HCT116 (cell line): ENCODE data around the gene WDR26. TPM values are rescaled to one million over a fixed set of nuclear protein-coding genes. Genes with fewer than 3 reads are reported as not detected.

Experiments used
- ATAC-seq: fragments of 200-7000 bp; cut with Tn5 transposase; 2 replicates; pipeline ENCODE4 v1.9.1; 2020; ENCODE audit warnings: mild to moderate bottlenecking, moderate library complexity
- BruUV-seq: library from RNA; stranded (reverse); fragments of 400-500 nt; replicated peaks from 2 replicates; lab custom pipeline; 2021; lab: Mats Ljungman, UMichigan
- CTCF ChIA-PET: fragments of 300-600 bp; sonication (Branson Sonifier 250); formaldehyde crosslinking; loops from one replicate; lab custom pipeline; 2021; ENCODE audit warnings: antibody characterized with exemption; lab: Charles Lee
- POLR2A ChIA-PET: fragments of 300-600, 350-600 bp; sonication (Branson Sonifier 250); formaldehyde crosslinking; loops from one replicate; lab custom pipeline; 2021; ENCODE audit warnings: antibody characterized with exemption; lab: Charles Lee
- RAD21 ChIA-PET, 2 experiments: fragments of 300-600 bp; sonication (Branson Sonifier 250); formaldehyde crosslinking; loops; one replicate each; lab custom pipeline; 2023; ENCODE audit warnings: low total read pairs in 2 of 2; ENCODE audit not compliant: uncharacterized antibody in 2 of 2, unreplicated experiment in 2 of 2, low non-redundant PET in 1 of 2; lab: Charles Lee
- DNase-seq: peaks from one replicate; pipeline ENCODE4 v3.0.0-alpha.2; 2010; ENCODE audit warnings: low read depth, low spot score
- H2AFZ ChIP-seq: fragments of 200-600 bp; shearing (Covaris generic), sonication (generic); 2 replicates; pipeline ENCODE4 v1.6.1; 2017; ENCODE audit warnings: low read depth, mixed run types, mixed read lengths, antibody characterized with exemption, low read length; ENCODE audit not compliant: poor library complexity, severe bottlenecking
- H3K27ac ChIP-seq: 2 replicates; pipeline ENCODE4 v1.5.1; 2012; ENCODE audit warnings: low read depth, low read length
- H3K27me3 ChIP-seq: fragments of 200-600 bp; sonication (generic); 2 replicates; pipeline ENCODE4 v1.6.1; 2016; ENCODE audit warnings: mixed run types, low read length, mixed read lengths; ENCODE audit not compliant: insufficient read depth
- H3K36me3 ChIP-seq, 2 experiments: fragments of 200-500 bp in 1 of 2; fragments of 200-600 bp in 1 of 2; sonication (Bioruptor generic) in 1 of 2; sonication (generic) in 1 of 2; 2 replicates each; pipeline versions ENCODE4 v1.5.1 to v1.6.1; 2014 to 2016; ENCODE audit warnings: low read length in 2 of 2, inconsistent platforms in 1 of 2, mixed read lengths in 1 of 2, mixed run types in 1 of 2; ENCODE audit not compliant: insufficient read depth in 2 of 2, control insufficient read depth in 1 of 2
- H3K4me1 ChIP-seq, 2 experiments: fragments of 200-600 bp in 1 of 2; sonication (generic) in 1 of 2; 2 replicates each; pipeline versions ENCODE4 v1.5.1 to v1.6.1; 2012 to 2017; ENCODE audit warnings: low read length in 2 of 2, inconsistent platforms in 1 of 2, mild to moderate bottlenecking in 1 of 2, mixed read lengths in 1 of 2, mixed run types in 1 of 2, moderate library complexity in 1 of 2; ENCODE audit not compliant: insufficient read depth in 2 of 2, control insufficient read depth in 1 of 2
- H3K4me2 ChIP-seq: fragments of 200-600 bp; sonication (generic); 2 replicates; pipeline ENCODE4 v1.6.1; 2017; ENCODE audit warnings: mixed run types, low read length, mixed read lengths
- H3K4me3 ChIP-seq, 2 experiments: fragments of 200-600 bp in 1 of 2; sonication (generic) in 1 of 2; replicated peaks in 1 of 2; 2 replicates each; pipeline ENCODE4 v1.5.1; 2011 to 2016; ENCODE audit warnings: low read length in 2 of 2, control low read depth in 1 of 2, low read depth in 1 of 2, mild to moderate bottlenecking in 1 of 2, mixed read lengths in 1 of 2, mixed run types in 1 of 2
- H3K79me2 ChIP-seq: fragments of 200-600 bp; sonication (generic); 2 replicates; pipeline ENCODE4 v1.6.1; 2017; ENCODE audit warnings: mild to moderate bottlenecking, mixed run types, low read length, moderate library complexity, mixed read lengths; ENCODE audit not compliant: insufficient read depth
- H3K9ac ChIP-seq: fragments of 200-600 bp; sonication (generic); 2 replicates; pipeline ENCODE4 v1.6.1; 2016; ENCODE audit warnings: low read length, mixed read lengths
- H3K9me2 ChIP-seq: fragments of 200-600 bp; sonication (generic), shearing (Covaris generic); 2 replicates; pipeline ENCODE4 v1.6.1; 2017; ENCODE audit warnings: mixed run types, mild to moderate bottlenecking, moderate library complexity; ENCODE audit not compliant: insufficient read depth
- H3K9me3 ChIP-seq, 2 experiments: fragments of 200-500 bp in 1 of 2; fragments of 200-600 bp in 1 of 2; sonication (Bioruptor generic) in 1 of 2; sonication (generic) in 1 of 2; 2 replicates each; pipeline ENCODE4 v1.6.1; 2014 to 2017; ENCODE audit warnings: low read length in 2 of 2, mixed read lengths in 2 of 2, inconsistent platforms in 1 of 2, low read depth in 1 of 2, mild to moderate bottlenecking in 1 of 2, mixed run types in 1 of 2, moderate library complexity in 1 of 2; ENCODE audit not compliant: control insufficient read depth in 1 of 2, insufficient read depth in 1 of 2
- H4K20me1 ChIP-seq: fragments of 200-600 bp; sonication (generic), shearing (Covaris generic); 2 replicates; pipeline ENCODE4 v1.6.1; 2017; ENCODE audit warnings: mixed run types, mild to moderate bottlenecking, moderate library complexity; ENCODE audit not compliant: insufficient read depth
- ATF3 ChIP-seq: IDR thresholded peaks from 2 replicates; pipeline ENCODE4 v1.6.1; 2012
- CBX3 ChIP-seq: IDR thresholded peaks from 2 replicates; pipeline ENCODE4 v1.6.1; 2012; ENCODE audit warnings: low read depth
- CEBPB ChIP-seq: IDR thresholded peaks from 2 replicates; pipeline ENCODE4 v1.6.1; 2012; ENCODE audit warnings: low read depth
- EGR1 ChIP-seq: IDR thresholded peaks from 2 replicates; pipeline ENCODE4 v1.6.1; 2012; ENCODE audit warnings: low read depth
- ELF1 ChIP-seq: IDR thresholded peaks from 2 replicates; pipeline ENCODE4 v1.6.1; 2012; ENCODE audit warnings: low read depth, borderline replicate concordance
- EZH2 ChIP-seq: fragments of 200-600 bp; sonication (generic); IDR thresholded peaks from 2 replicates; pipeline ENCODE4 v1.6.1; 2017; ENCODE audit warnings: antibody characterized with exemption, mixed run types
- EZH2phosphoT487 ChIP-seq: fragments of 200-600 bp; IDR thresholded peaks from 2 replicates; pipeline ENCODE4 v1.6.1; 2018; ENCODE audit warnings: antibody characterized with exemption, borderline replicate concordance
- JUND ChIP-seq: IDR thresholded peaks from 2 replicates; pipeline ENCODE4 v1.6.1; 2012
- MAX ChIP-seq: IDR thresholded peaks from 2 replicates; pipeline ENCODE4 v1.6.1; 2012
- POLR2A ChIP-seq: IDR thresholded peaks from 2 replicates; pipeline ENCODE4 v1.7.0; 2011; ENCODE audit warnings: borderline replicate concordance; ENCODE audit not compliant: insufficient read depth, insufficient read length; ENCODE audit errors: extremely low read depth
- REST ChIP-seq: IDR thresholded peaks from 2 replicates; pipeline ENCODE4 v1.6.1; 2012; ENCODE audit warnings: low read depth
- SIN3A ChIP-seq: IDR thresholded peaks from 2 replicates; pipeline ENCODE4 v1.6.1; 2012; ENCODE audit warnings: low read depth
- SP1 ChIP-seq: IDR thresholded peaks from 2 replicates; pipeline ENCODE4 v1.6.1; 2012; ENCODE audit warnings: low read depth
- SRF ChIP-seq: IDR thresholded peaks from 2 replicates; pipeline ENCODE4 v1.6.1; 2012; ENCODE audit warnings: low read depth
- ZFX ChIP-seq: fragments of 450-650 bp; IDR thresholded peaks from 2 replicates; pipeline ENCODE4 v1.6.1; 2017
- ZNF274 ChIP-seq: fragments of 200-500 bp; sonication (Bioruptor generic); IDR thresholded peaks from 2 replicates; pipeline ENCODE4 v1.6.1; 2014; ENCODE audit warnings: mild to moderate bottlenecking, low read depth, low read length, inconsistent platforms
- intact Hi-C: fragments of 100-400 bp; cut with micrococcal nuclease; formaldehyde crosslinking; loops from 2 replicates; pipeline ENCODE4 v1.10.0; 2022
- total RNA-seq: library from RNA; stranded (reverse); gene quantifications from one replicate; pipeline ENCODE4 v1.2.1, GENCODE V29; 2021; ENCODE audit not compliant: unreplicated experiment

The WDR26 gene
- total RNA-seq, 1 experiment from 2014 or later: 57.2 TPM

- ATAC-seq (no peak), DNase-seq (no peak)
- no peaks in the 10 kb centered on the region for H4K20me1 ChIP-seq
- no peak overlapping the region for H2AFZ ChIP-seq
- H3K4me2 ChIP-seq: no peak overlapping the region
- no peaks in the 10 kb centered on the region for H3K79me2 ChIP-seq
- ChIA-PET POLR2A (interaction anchor here (1.0 to 1.4 kb wide), 2 partner anchors 33 to 44 kb away, joined by 3 read pairs; no protein-coding TSS in a partner anchor), RAD21 (interaction anchor here in 1 of 2 experiments (0.6 kb wide), 1 partner anchor 572 kb away, joined by 5 read pairs; no protein-coding TSS in a partner anchor)
- H3K4me3 ChIP-seq: no peak overlapping the region
- no peaks in the 10 kb centered on the region for H3K9me3 ChIP-seq
- peaks cover 0 to under 1% of the 10 kb centered on the region in 2 experiments; a peak in 1 of 4 replicates for H3K4me1 ChIP-seq
- no peak for TF ChIP-seq REST
- no peak for TF ChIP-seq JUND
- no peak for TF ChIP-seq ZNF274
- no peak for TF ChIP-seq CEBPB
- no peak for TF ChIP-seq SP1
- TF ChIP-seq EZH2phosphoT487: no peak
- no peak for TF ChIP-seq MAX
- TF ChIP-seq ATF3: no peak
- no peak for TF ChIP-seq EZH2
- TF ChIP-seq POLR2A: no peak
- no peak for TF ChIP-seq SRF
- no peak for TF ChIP-seq EGR1
- no peak for TF ChIP-seq SIN3A
- TF ChIP-seq ZFX: no peak
- TF ChIP-seq CBX3: no peak
- TF ChIP-seq ELF1: no peak
- TF ChIP-seq, all 23 proteins: peak for 0
- H3K9me2 ChIP-seq: no peaks in the 10 kb centered on the region
- CTCF ChIA-PET: no interaction called here
- no TSS peak for BruUV-seq
- H3K36me3 ChIP-seq: peaks cover 5 to 11% of the 10 kb centered on the region in 2 experiments
- no peak overlapping the region for H3K9ac ChIP-seq
- intact Hi-C loops: no loop called here
- H3K27ac ChIP-seq: no peak overlapping the region
- H3K27me3 ChIP-seq: no peaks in the 10 kb centered on the region
These were observed 51.4 kb downstream of the WDR26 start for GRCh38 chr1:224383218-224383617.
